ENCODE measurements around the gene AFTPH. TPM values are rescaled to one million over a fixed set of nuclear protein-coding genes. Genes with fewer than 3 reads are reported as not detected.

The AFTPH gene
- total and polyA plus RNA-seq, 9 of the 15 experiments (the other 6 are each of a cell fraction or from before 2014, with no cell fraction given), result 8.0 to 26.2 (median 13.8) TPM

GRCh38 chr2:64641599-64641998 is 117.5 kb downstream of the AFTPH start (continued):
- no peak for TF ChIP-seq PBX2 (CRISPR knock-in tag; IDR thresholded peaks at IDR 0.05; ENCODE audit: low read depth)
- no peak for TF ChIP-seq PBX2 (tag; conservative IDR thresholded peaks at IDR 0.05; ENCODE audit: low read depth)
- TF ChIP-seq ZC3H4 (CRISPR knock-in tag; IDR thresholded peaks at IDR 0.05; ENCODE audit: borderline replicate concordance), result no peak
- no peak for TF ChIP-seq ZNF277 (CRISPR knock-in tag; IDR thresholded peaks at IDR 0.05; ENCODE audit: borderline replicate concordance)
- no peak for TF ChIP-seq PTBP1 (IDR thresholded peaks at IDR 0.05; ENCODE audit: low read depth, low read length)
- no peak for TF ChIP-seq ZNF134 (CRISPR knock-in tag; conservative IDR thresholded peaks at IDR 0.05)
- TF ChIP-seq NBN (IDR thresholded peaks at IDR 0.05; ENCODE audit: low read depth), result no peak
- no peak for TF ChIP-seq JUND (IDR thresholded peaks at IDR 0.05; ENCODE audit: borderline replicate concordance, low read depth, low read length)
- no peak for TF ChIP-seq JUND (tag; IDR thresholded peaks at IDR 0.05; ENCODE audit: borderline replicate concordance, low read depth, low read length)
- no peak for TF ChIP-seq ZNF311 (CRISPR knock-in tag; IDR thresholded peaks at IDR 0.05)
- TF ChIP-seq NR2C1 (IDR thresholded peaks at IDR 0.05), result no peak
- TF ChIP-seq NR2C1 (tag; IDR thresholded peaks at IDR 0.05), result no peak
- TF ChIP-seq MBD1 (CRISPR knock-in tag; IDR thresholded peaks at IDR 0.05), result no peak
- TF ChIP-seq ZNF639 (CRISPR knock-in tag; conservative IDR thresholded peaks at IDR 0.05 in 1 of 2, IDR thresholded peaks at IDR 0.05 in 1 of 2), result no peak
- TF ChIP-seq ETS2 (tag; IDR thresholded peaks at IDR 0.05; ENCODE audit: borderline replicate concordance, poor library complexity, severe bottlenecking), result no peak
- TF ChIP-seq CBFA2T3 (IDR thresholded peaks at IDR 0.05), result peak; percentile 51
- no peak for TF ChIP-seq ZC3H8 (IDR thresholded peaks at IDR 0.05)
- TF ChIP-seq IRF9 (tag; IDR thresholded peaks at IDR 0.05), result no peak
- TF ChIP-seq ZEB2 (IDR thresholded peaks at IDR 0.05), result peak; percentile 83
- no peak for TF ChIP-seq ZBTB9 (CRISPR knock-in tag; IDR thresholded peaks at IDR 0.05)
- no peak for TF ChIP-seq ZNF347 (CRISPR knock-in tag; IDR thresholded peaks at IDR 0.05; ENCODE audit: low read depth)

All from K562 (cell line).